PC-9 (cell line): ENCODE measurements around the gene TP53BP1.

Source experiments
- CTCF ChIP-seq: fragments of 200-600 bp; sonication (generic); conservative IDR thresholded peaks from 2 replicates; pipeline ENCODE4 v1.6.1; 2017; ENCODE audit warnings: mixed run types, antibody characterized with exemption, mild to moderate bottlenecking, moderate library complexity
- EZH2 ChIP-seq: fragments of 200-600 bp; sonication (generic); IDR thresholded peaks from 2 replicates; pipeline ENCODE4 v1.8.0; 2017; ENCODE audit warnings: antibody characterized with exemption, low read depth

- TF ChIP-seq CTCF (peak; percentile 64; the same call in 1 of the 2 replicates), EZH2 (no peak)
Observed at GRCh38 chr15:43514241-43515057, 21.5 kb upstream of the TP53BP1 start.
